Natural killer cell treated with Interleukin-12 subunit alpha and Interleukin-12 subunit beta and Interleukin-15 and Interleukin-18, amount 100 ng/mL, for 72 hours (primary cell): ENCODE results near the gene TMEM143. TPM values are rescaled to one million over a fixed set of nuclear protein-coding genes. Genes with fewer than 3 reads are reported as not detected.
A peak's percentile ranks its signal among the peaks of the same experiment; 100 is the strongest.
"Not testable (repeated sequence)": the region's sequence is repeated elsewhere in the genome, so short reads cannot be mapped to it uniquely, and the experiment has no call there.

Experiments used
- ATAC-seq, 2 donors: fragments of 150-1000 bp; cut with Tn5 transposase in 1 of 2; sonication (Bioruptor Pico), chemical (Tn5 transposase) in 1 of 2; 2 replicates each; pipeline ENCODE4 v1.10.0; 2021
- DNase-seq: peaks from one replicate; pipeline ENCODE4 v3.0.0; 2022; ENCODE audit warnings: low spot score
- H3K27ac Mint-ChIP-seq, 2 donors: 1 replicate in 1 of 2; 2 replicates in 1 of 2; pipeline ENCODE4 v1.8.0; 2022; ENCODE audit warnings: mixed read lengths in 2 of 2, mild to moderate bottlenecking in 1 of 2, moderate library complexity in 1 of 2
- H3K27me3 Mint-ChIP-seq, 2 donors: 1 replicate in 1 of 2; 2 replicates in 1 of 2; pipeline ENCODE4 v1.8.0; 2022; ENCODE audit warnings: mixed read lengths in 2 of 2
- H3K36me3 Mint-ChIP-seq: one replicate; pipeline ENCODE4 v1.8.0; 2022; ENCODE audit warnings: mixed read lengths
- H3K4me1 Mint-ChIP-seq, 2 donors: 1 replicate in 1 of 2; 2 replicates in 1 of 2; pipeline ENCODE4 v1.8.0; 2022; ENCODE audit warnings: low read depth in 2 of 2, mixed read lengths in 2 of 2, mild to moderate bottlenecking in 1 of 2
- H3K4me3 Mint-ChIP-seq: one replicate; pipeline ENCODE4 v1.8.0; 2022; ENCODE audit warnings: mixed read lengths
- H3K9me3 Mint-ChIP-seq: 2 replicates; pipeline ENCODE4 v1.8.0; 2022; ENCODE audit warnings: mixed read lengths
- total RNA-seq, 2 donors: library from RNA; stranded (reverse); gene quantifications; one replicate each; pipeline ENCODE4 v1.2.3, GENCODE V29; 2022

TMEM143 gene
- total RNA-seq, 2 donors from 2014 or later = 6.9 to 25.5 TPM

DNA sequence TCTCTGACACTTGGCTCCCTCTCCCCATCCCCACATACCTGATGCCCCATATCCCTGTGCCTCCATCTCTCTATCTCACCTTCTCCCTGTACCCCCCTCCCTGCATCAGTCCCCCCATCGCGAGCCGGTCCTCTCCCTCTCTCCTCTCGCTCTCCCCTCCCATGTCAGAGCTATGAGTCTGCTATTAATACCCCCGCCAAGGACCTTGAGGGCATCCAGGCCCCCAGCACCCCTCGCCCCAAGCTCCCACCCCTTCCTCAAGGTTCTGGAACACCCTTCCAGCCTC lies 31.4 kb upstream of the TMEM143 start:
- Mint-ChIP-seq H3K27ac (no peak overlapping the region), H3K27me3 (peaks cover 29 to 36% of the 10 kb centered on the region in 2 donors), H3K4me1 (peaks cover 31 to 37% of the 10 kb centered on the region in 2 donors), H3K9me3 (peaks cover 4% of the 10 kb centered on the region), H3K4me3 (no peak overlapping the region), H3K36me3 (no peaks in the 10 kb centered on the region)
- no peak for DNase-seq
- no peak for ATAC-seq

DNA sequence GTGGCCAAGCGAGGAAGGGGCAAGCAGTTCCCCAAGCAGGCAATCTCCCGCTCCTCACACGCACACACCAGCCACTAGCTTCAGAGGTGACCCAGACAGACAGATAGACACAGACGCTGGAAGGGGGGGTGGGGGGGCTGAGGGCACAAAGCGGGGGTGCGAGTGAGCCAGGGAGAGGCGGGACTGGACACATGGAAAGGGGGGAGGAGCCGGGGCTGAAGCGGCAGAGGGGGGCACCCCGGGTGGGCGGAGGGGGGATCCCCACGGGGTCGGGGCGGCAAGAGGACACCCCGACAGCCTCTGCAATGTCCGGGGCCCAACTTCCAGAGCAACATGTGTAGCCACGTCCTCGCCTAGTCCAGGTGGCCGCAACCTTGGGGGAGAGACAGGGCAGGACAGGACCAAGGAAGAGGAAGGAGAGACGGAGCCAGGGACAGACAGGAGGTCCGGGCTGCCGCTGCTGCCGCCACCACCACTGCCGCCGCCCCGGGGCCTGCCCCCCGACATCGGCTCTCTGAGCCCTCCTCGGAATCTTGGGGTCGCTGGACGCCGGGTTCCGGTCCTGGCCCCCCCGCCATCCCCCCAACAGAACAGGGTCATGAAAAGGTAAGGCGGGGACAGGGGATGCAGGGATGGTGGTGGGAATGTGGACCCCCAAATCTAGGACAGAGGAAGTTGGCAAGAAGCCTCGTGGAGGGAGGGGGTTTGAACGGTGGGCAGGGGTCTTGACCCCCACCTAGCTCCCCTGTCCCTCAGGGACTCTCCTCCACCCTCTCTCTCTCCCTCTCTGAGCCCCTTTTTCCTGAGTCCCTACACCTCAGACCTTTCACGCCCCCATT lies 30.8 kb upstream of the TMEM143 start:
- Mint-ChIP-seq H3K27ac (no peak overlapping the region), H3K4me1 (peaks cover 29 to 33% of the 10 kb centered on the region in 2 donors), H3K27me3 (peaks cover 29 to 36% of the 10 kb centered on the region in 2 donors), H3K9me3 (peaks cover 2% of the 10 kb centered on the region), H3K36me3 (no peaks in the 10 kb centered on the region), H3K4me3 (no peak overlapping the region)
- ATAC-seq (no peak), DNase-seq (no peak)

DNA sequence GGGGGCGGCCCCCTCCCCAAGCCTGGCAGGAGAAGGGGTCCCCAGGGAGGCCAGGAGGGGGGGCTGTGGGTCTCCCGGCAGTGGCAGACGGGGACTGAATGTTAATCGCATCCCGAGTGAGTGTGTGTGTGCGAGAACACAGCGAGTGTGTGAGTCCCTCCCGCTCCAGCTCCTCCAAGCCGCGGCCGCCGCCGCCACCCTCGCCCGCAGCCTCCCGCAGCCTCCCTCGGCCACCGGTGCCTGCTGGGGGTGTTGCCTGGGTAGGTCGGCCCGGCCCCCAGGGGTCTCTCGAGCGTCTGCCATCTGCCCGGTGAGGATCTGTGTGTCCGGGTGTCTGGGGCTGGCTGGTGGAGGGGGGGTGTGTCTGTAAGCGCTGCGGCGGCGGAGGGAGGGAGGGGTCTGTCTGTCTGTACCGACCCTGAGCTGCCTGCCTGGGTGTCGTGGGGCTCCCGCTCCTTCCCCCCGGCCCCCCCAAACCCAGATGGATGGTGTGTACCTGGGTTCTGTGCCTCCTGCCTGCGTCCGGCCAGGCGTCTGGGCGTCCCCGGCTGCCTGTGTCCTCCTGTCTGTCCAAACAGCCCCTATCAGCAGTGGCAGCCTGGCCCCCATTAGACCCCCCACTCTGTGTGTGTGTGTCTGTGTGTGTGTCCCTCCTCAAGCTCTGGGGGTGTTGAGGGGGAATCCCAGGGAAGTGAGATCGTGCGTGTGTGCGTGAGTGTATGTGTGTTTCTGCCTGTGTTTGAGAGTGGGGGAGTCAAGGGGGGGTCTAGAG lies 30.0 kb upstream of the TMEM143 start, which contains the start of gene GRIN2D:
GRIN2D (plus strand) TSS at position 110 of the 772 bp plus-strand sequence. CDS start 4,725 bp downstream, outside the sequence.
- H3K4me3 Mint-ChIP-seq = peak within 1 kb of the TSS; percentile 38
- H3K27me3 Mint-ChIP-seq = peaks cover 29 to 36% of the 10 kb centered on the region in 2 donors
- DNase-seq (no peak), ATAC-seq (no peak)
- H3K4me1 Mint-ChIP-seq = peaks cover 23 to 30% of the 10 kb centered on the region in 2 donors
- H3K27ac Mint-ChIP-seq = no peak within 1 kb of the TSS
- H3K9me3 Mint-ChIP-seq = no peaks in the 10 kb centered on the region
- H3K36me3 Mint-ChIP-seq = peaks cover 2% of the 10 kb centered on the region

DNA sequence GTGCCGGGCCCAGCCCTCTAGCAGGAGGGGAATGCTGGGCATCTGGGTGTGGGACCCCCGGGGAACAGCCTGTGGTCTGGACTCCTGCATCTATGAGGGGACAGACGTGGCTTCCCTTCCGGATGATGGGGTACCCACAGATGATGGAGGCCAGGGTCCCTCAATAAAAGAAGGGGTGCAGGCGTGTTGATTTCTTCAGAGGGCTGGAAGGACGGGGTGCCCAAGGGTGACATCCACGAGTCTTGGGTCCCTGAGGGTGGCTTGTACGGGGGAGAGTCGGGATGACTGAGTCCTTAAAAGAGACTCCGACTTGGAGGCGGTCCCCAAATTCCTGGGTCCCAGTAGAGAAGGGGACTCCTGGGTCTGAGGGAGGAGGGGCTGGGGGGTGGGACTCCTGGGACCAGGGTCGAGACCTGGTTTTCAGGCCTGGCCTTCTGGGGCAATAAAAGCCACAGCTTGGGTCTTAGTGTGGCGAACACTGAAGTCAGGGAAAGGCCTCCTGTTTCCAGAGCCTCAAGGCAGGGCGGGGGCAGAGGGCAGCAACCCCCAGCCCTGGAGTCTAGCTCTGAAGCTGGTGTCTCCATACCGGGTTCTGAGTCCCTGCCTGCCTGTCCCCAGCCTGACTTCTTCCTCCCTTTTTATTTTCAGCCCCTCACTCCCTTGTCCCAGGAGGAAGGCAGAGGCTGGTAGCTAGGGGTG lies 29.3 kb upstream of the TMEM143 start:
- Mint-ChIP-seq H3K9me3 (no peaks in the 10 kb centered on the region), H3K4me1 (peaks cover 25 to 32% of the 10 kb centered on the region in 2 donors), H3K27me3 (peaks cover 28 to 35% of the 10 kb centered on the region in 2 donors), H3K36me3 (peaks cover 8% of the 10 kb centered on the region), H3K27ac (no peak overlapping the region), H3K4me3 (peak overlapping the region; percentile 38)
- no peak for ATAC-seq
- DNase-seq = no peak

DNA sequence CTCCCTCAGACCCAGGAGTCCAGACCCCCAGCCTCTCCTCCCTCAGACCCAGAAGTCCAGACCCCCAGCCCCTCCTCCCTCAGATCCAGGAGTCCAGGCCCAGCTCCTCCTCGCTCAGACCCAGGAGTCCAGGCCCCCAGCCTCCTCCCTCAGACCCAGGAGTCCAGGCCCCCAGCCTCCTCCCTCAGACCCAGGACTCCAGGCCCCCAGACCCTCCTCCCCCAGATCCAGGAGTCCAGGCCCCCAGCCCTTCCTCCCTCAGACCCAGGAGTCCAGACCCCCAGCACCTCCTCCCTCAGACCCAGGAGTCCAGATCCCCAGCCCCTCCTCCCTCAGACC lies 28.2 kb upstream of the TMEM143 start:
- not testable (repeated sequence) for H3K9me3 Mint-ChIP-seq

DNA sequence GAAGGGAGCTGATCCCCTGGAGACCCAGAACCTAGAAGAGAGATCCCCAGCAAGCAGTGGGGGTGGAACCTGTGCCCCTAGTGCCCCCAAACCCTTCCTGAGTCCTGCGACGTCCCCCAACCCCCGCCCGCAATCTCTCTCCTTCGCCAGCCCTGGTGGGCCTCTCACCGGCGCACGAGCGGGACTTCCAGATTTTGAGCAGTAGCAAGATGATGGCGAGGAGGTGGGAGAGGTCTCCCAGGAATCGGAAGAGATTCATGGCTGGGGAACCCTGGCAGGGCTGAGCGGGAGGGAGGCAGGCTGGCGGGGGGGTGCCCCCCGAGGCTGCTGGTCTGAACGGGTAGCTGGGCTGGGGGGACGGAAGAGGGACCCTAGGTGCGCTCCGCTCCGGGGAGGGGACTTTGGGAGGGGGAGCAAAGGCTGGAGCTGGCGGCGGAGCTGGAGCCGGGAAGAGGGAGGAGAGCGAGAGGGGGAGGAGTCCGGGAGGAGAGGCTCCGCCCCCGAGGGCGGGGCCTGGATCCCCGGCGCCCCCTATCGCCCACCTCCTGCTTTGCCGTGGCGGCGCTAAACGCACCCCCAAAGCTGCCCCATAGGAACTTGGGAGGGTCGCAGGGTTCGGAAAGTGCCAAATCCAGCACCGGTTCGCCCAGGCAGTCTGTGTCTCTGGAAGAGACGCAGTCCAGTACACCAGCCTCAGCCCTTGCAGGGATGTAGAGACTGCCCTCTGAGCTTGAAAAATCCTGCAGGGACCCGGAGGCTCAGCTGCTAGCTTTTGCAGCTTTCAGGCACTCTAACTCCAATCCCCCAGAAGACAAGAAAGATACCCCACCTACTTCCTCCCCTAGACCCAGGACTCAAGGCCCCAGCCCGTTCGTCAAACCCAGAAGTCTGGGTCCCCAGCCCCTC lies 27.6 kb upstream of the TMEM143 start, which contains the start of gene KDELR1:
KDELR1 (minus strand) TSS at position 452 of the 906 bp plus-strand sequence; CDS start at position 259, 193 bp downstream.
- H3K4me1 Mint-ChIP-seq = peaks cover 15 to 23% of the 10 kb centered on the region in 2 donors
- peak; percentile 89 to 94 for ATAC-seq

More for the DNA sequence above, 28.2 kb upstream of the TMEM143 start:
- H3K4me1 Mint-ChIP-seq = peaks cover 15 to 23% of the 10 kb centered on the region in 2 donors
- not testable (repeated sequence) for H3K4me3 Mint-ChIP-seq, ATAC-seq, H3K36me3 Mint-ChIP-seq, DNase-seq
- peak overlapping the region; percentile 93 for H3K27ac Mint-ChIP-seq
- peaks cover 19 to 24% of the 10 kb centered on the region in 2 donors for H3K27me3 Mint-ChIP-seq

DNA sequence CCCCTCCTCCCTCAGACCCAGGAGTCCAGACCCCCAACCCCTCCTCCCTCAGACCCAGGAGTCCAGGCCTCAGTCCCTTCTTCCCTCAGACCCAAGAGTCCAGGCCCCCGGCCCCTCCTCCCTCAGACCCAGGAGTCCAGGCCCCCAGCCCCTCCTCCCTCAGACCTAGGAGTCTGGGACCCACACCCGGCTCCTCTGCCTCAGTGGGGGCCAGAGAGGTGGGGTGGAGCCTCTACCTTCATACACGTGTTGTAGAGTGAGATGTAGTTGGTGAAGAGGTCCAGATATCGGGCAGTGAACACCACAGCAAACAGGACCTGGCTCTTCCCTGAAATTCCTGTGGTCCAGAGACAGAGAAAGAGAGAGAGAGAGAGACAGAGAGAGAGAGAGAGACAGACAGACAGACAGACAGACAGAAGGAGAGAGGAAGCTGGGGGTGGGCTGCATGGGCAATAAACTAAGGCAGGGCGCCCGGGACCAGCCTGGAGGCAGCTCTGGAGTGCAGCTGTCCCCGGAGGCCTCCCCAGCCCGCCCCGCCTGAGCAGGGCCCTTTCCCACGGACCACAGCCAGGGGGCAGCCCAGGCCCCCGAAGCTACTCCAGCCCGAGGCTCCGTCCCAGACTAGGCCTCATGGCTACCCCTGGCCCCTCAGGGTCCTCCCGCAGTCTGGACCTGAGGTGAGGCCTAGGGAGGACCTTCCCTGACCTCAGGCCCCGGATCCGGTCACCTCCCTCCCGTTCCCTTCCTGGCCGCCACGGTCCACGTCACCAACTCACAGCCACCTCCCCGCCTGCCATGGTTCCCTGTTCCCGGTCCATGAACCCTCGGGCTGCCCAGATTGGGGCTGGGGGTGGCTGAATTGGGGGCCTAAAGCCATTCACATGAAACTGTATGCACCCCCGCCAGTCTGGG lies 26.7 kb upstream of the TMEM143 start:
- peaks cover 15 to 23% of the 10 kb centered on the region in 2 donors for H3K4me1 Mint-ChIP-seq
- H3K27ac Mint-ChIP-seq = peak overlapping the region; percentile 93
- DNase-seq (peak; percentile 77), ATAC-seq (peak; percentile 80 to 81)
- H3K36me3 Mint-ChIP-seq = peaks cover 8% of the 10 kb centered on the region
- H3K9me3 Mint-ChIP-seq = no peaks in the 10 kb centered on the region
- peaks cover 11 to 18% of the 10 kb centered on the region in 2 donors for H3K27me3 Mint-ChIP-seq
- H3K4me3 Mint-ChIP-seq = peak overlapping the region; percentile 97

More for the DNA sequence above, 27.6 kb upstream of the TMEM143 start, which contains the start of gene KDELR1:
- Mint-ChIP-seq H3K9me3 (no peaks in the 10 kb centered on the region), H3K36me3 (peaks cover 8% of the 10 kb centered on the region), H3K27ac (peak within 1 kb of the TSS; percentile 93), H3K4me3 (peak within 1 kb of the TSS; percentile 97), H3K27me3 (peaks cover 19 to 23% of the 10 kb centered on the region in 2 donors)
- DNase-seq = peak; percentile 78

DNA sequence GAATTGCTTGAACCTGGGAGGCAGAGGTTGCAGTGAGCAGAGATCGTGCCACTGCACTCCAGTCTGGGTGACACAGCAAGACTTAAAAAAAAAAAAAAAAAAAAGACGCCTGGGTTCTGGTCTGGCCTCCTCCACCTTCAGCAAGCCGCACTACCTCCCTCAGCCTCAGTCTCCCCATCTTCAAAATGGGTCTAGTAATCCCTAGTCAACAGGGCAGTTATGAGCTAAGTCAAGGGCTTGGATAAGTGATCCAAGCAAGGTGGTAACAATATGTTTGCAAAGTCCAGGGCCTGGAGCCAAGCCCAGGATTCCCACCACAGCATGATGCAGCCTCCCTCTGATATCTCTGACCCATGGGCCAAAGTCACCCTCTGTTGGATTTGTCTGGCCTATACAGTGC lies 23.2 kb upstream of the TMEM143 start:
- Mint-ChIP-seq H3K9me3 (no peaks in the 10 kb centered on the region), H3K36me3 (peaks cover 8% of the 10 kb centered on the region), H3K27ac (no peak overlapping the region), H3K4me1 (peaks cover 15 to 16% of the 10 kb centered on the region in 2 donors), H3K27me3 (peaks cover 0 to 2% of the 10 kb centered on the region in 2 donors), H3K4me3 (no peak overlapping the region)
- ATAC-seq = no peak
- DNase-seq = no peak

DNA sequence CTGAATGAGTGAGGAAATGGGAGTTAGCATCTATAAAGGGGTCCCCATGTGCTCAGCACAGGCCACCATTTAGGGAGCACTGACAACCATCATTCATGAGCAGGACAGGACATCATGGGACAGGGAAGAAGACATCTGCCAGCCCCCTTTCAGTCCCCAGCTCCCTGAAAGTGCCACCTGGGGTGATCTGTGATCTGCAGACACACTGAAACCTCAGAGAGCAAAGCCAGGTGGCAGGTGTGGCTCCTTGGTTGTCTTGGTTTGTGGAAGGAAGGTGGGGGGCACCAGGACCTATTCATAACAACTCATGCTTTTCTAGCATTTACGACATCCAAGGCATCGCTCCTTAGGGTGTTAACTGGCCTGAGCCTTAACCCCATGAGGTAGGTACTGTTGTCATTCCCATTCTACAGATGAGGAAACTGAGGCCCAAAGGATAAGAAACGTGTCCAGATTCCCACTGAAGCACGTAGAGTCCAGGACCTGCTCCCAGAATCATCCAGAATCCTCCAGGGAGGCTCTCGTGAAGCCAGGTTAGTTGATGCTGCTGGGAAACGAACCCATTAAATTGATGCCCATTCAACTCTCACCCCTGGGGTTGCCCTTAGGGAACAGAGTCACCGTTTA lies 21.8 kb upstream of the TMEM143 start:
- DNase-seq (no peak), ATAC-seq (no peak)
- Mint-ChIP-seq H3K36me3 (peaks cover 8% of the 10 kb centered on the region), H3K27ac (no peak overlapping the region), H3K9me3 (no peaks in the 10 kb centered on the region), H3K4me3 (no peak overlapping the region), H3K27me3 (no peaks in the 10 kb centered on the region), H3K4me1 (peaks cover 11 to 13% of the 10 kb centered on the region in 2 donors)

DNA sequence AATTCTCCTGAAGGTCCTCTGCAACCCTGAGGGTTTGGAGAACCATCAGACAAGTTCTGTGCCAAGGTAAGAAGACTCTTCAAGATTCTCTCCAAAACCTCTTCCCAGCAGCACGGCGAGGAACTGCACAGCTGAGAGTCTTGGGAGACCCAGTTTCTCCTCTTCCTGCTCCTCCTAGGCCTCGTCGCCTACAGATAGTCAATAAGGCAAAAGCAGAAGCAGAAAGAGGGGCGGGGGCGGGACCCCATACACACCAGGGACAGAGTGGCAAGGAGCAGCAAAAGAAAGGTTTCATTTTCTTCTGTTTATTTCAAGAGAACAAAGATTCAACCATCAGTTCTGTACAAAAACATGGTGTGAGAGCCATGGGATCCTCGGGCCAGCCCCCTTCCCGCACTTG lies 18.5 kb upstream of the TMEM143 start:
- Mint-ChIP-seq H3K27me3 (no peaks in the 10 kb centered on the region), H3K9me3 (no peaks in the 10 kb centered on the region), H3K4me3 (no peak overlapping the region), H3K4me1 (peaks cover 0 to 3% of the 10 kb centered on the region in 2 donors), H3K36me3 (no peaks in the 10 kb centered on the region), H3K27ac (no peak overlapping the region)
- DNase-seq (no peak), ATAC-seq (no peak)

DNA sequence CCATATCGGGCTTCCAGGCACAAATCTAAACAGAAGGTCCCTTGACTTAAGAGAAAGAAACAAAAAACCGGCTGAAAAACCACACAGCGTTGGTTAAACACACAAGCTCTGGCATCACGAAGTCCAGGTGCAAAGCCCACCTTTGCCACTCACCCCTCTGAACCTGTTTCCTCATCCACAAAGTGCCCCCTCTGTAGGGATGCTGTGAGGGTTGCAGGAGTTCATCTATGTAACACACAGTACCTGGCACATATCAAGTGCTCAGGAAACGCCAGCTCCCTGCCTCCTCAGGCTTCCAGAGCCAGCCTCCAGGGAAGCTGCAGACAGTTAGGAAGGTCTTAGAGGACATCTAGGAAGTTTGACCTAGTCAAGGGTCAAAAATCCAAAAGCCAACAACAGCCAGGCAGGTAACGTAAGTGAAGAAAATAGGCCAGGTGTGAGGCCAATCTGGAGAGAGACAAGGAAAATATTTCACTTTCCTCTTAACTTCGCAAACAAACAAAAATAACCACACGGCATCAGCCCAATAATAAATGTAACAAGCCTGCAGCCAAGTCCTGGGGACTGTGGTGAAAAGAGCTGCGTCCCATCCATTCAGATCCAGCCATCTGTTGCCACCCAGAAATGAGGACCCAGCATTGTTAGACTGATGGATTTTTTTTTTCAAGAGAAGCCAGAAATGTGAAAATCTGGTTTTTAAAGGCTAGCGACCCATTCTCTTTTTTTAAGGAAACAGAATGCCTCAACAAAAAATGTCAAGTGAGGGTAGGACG lies 17.6 kb upstream of the TMEM143 start:
- Mint-ChIP-seq H3K9me3 (no peaks in the 10 kb centered on the region), H3K27me3 (no peaks in the 10 kb centered on the region), H3K27ac (no peak overlapping the region), H3K4me1 (peaks cover 0 to 3% of the 10 kb centered on the region in 2 donors), H3K36me3 (no peaks in the 10 kb centered on the region), H3K4me3 (no peak overlapping the region)
- DNase-seq (no peak), ATAC-seq (no peak)
